Left ventricle myocardium inferior (tissue), 1 donor: Measurements from ENCODE around the gene SECTM1. TPM values are rescaled to one million over a fixed set of nuclear protein-coding genes. Genes with fewer than 3 reads are reported as not detected.

Experiments
- DNase-seq: peaks from one replicate; pipeline ENCODE4 v3.0.0-alpha.2; 2020
- H3K27ac ChIP-seq: fragments of 200-600 bp; replicated peaks from 2 replicates; pipeline ENCODE4 v1.8.0; 2021
- H3K27me3 ChIP-seq: fragments of 200-600 bp; 2 replicates; pipeline ENCODE4 v1.8.0; 2021; ENCODE audit warnings: low read depth
- H3K36me3 ChIP-seq: fragments of 200-600 bp; 2 replicates; pipeline ENCODE4 v1.8.0; 2021
- H3K4me1 ChIP-seq: fragments of 200-600 bp; 2 replicates; pipeline ENCODE4 v1.8.0; 2021
- H3K4me3 ChIP-seq: fragments of 200-600 bp; 2 replicates; pipeline ENCODE4 v1.8.0; 2021; ENCODE audit warnings: mild to moderate bottlenecking, moderate library complexity
- H3K9me3 ChIP-seq: fragments of 200-600 bp; replicated peaks from 2 replicates; pipeline ENCODE4 v1.8.0; 2021
- intact Hi-C: fragments of 100-400 bp; cut with micrococcal nuclease; formaldehyde crosslinking; loops from one replicate; pipeline ENCODE4 v1.11.0; 2022
- total RNA-seq: library from RNA; stranded (reverse); fragmentation: NEBNext Ultra II Directional; extraction: Animal tissue kit (Norgen Biotek cat#: 25700); gene quantifications from one replicate; pipeline ENCODE4 v1.2.1, GENCODE V29; 2021
- TF ChIP-seq, protein P1 (sequence below): fragments of 200-600 bp; IDR thresholded peaks from 2 replicates; pipeline ENCODE4 v1.8.0; 2021; ENCODE audit warnings: antibody characterized with exemption, mild to moderate bottlenecking, borderline replicate concordance
- donor health status: DM: no; HTN: yes; CAD: no; lungs with severe emphysema.

The SECTM1 gene
- total RNA-seq, 1 donor from 2014 or later, result 3.9 TPM

DNA sequence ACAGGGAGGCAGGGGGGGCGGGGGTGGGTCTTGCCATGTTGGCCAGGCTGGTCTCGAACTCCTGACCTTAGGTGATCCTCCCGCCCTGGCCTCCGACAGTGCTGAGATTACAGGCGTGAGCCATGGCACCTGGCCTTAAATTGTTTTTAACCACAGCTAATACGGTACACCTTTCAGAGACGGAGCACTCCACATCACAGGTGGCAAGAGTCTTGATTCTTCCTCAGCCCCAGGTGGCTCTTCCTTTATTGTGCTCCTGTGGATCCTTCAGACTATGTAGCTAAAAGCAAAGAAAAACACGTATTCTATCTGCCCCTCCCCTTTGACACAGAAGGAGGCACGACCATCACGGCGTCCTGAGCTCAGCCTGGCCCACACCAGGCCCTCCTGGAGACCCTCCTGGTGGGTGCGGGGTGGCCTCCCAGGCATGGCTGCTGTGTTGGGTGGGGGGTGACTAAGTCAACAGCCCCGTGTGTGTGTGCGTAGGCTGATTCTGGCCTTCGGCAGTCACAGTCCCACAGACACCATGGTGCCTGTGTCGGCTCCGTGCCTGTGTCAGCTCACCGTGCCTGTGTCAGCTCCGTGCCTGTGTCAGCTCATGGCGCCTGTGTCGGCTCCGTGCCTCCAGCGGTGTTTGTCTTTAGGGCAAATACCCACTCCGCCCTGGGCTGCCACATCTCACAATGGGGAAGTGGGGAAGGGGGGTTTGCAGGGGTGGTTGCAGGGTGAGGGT, 10.8 kb upstream of the SECTM1 start:
- H3K36me3 ChIP-seq, result no peaks in the 10 kb centered on the region
- H3K27ac ChIP-seq, result no peak overlapping the region
- H3K9me3 ChIP-seq, result no peaks in the 10 kb centered on the region
- no peak overlapping the region for H3K4me3 ChIP-seq
- peaks cover 7% of the 10 kb centered on the region for H3K4me1 ChIP-seq
- TF ChIP-seq, protein P1, sequence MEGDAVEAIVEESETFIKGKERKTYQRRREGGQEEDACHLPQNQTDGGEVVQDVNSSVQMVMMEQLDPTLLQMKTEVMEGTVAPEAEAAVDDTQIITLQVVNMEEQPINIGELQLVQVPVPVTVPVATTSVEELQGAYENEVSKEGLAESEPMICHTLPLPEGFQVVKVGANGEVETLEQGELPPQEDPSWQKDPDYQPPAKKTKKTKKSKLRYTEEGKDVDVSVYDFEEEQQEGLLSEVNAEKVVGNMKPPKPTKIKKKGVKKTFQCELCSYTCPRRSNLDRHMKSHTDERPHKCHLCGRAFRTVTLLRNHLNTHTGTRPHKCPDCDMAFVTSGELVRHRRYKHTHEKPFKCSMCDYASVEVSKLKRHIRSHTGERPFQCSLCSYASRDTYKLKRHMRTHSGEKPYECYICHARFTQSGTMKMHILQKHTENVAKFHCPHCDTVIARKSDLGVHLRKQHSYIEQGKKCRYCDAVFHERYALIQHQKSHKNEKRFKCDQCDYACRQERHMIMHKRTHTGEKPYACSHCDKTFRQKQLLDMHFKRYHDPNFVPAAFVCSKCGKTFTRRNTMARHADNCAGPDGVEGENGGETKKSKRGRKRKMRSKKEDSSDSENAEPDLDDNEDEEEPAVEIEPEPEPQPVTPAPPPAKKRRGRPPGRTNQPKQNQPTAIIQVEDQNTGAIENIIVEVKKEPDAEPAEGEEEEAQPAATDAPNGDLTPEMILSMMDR, result no peak
- H3K27me3 ChIP-seq, result peaks cover 15% of the 10 kb centered on the region
- no peak for DNase-seq
- intact Hi-C loops, result no loop called here

DNA sequence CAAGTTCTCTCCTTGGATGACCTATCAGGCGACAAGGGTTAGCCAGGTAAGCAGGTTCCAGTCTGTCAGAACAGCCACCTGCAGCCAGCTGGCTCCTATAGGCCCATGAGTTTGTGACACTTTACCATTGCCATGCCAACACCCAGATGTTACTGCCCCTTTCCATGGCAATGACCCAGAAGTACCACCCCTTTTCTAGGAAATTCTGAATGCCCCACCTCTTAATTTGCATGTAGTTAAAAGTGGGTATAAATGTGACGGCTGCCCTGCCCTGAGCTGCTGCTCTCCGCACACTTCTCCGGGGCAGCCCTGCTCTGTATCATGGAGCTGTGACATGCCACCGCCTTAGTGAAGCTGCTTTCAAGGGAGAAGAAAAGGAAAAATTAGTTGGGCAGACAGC, 10.0 kb upstream of the SECTM1 start:
- Histone ChIP-seq H3K4me1 (peaks cover 12% of the 10 kb centered on the region), H3K4me3 (no peak overlapping the region), H3K27ac (no peak overlapping the region), H3K36me3 (no peaks in the 10 kb centered on the region), H3K9me3 (no peaks in the 10 kb centered on the region), H3K27me3 (peaks cover 15% of the 10 kb centered on the region)
- TF ChIP-seq, protein P1, result no peak
- no peak for DNase-seq
- intact Hi-C loops, result no loop called here

DNA sequence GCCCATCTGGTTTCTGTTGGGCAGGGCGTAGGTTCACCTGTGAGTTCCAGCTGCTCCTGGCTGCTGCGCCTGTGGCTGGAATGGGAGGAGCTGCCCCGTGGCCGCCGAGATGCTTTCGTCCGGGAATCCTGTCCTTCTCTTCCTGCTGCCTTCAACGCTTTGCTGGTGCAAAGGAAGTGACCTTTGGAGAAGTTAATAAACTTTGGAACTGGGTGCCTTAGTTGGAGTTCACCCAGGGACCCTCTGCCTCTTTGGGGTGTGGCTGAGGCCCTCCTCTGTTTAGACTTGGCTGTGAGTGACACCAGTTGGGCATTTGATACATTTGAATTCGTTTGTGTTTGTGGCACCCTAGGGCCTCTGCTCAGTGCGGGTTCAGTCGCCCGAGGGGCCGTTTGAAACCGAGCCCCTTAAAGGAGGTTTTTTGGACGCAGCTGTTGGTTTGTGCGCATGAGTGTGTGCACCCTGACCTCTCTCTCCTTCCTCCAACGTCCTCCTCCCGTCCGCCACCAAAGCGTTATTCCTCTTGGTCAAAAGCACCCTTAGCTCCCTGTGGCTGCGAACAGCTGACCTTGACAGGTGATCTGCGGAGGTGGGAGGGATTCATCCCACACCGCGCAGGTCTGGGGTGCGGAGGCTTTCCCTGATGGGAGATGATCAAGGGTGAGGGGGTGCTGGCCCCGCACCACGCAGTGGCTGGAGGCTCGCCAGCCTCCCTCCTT, 9.0 kb upstream of the SECTM1 start:
- Histone ChIP-seq H3K4me1 (peaks cover 13% of the 10 kb centered on the region), H3K9me3 (no peaks in the 10 kb centered on the region), H3K36me3 (no peaks in the 10 kb centered on the region), H3K4me3 (no peak overlapping the region), H3K27me3 (peaks cover 15% of the 10 kb centered on the region), H3K27ac (no peak overlapping the region)
- intact Hi-C loops, result no loop called here
- TF ChIP-seq, protein P1, result no peak
- no peak for DNase-seq

DNA sequence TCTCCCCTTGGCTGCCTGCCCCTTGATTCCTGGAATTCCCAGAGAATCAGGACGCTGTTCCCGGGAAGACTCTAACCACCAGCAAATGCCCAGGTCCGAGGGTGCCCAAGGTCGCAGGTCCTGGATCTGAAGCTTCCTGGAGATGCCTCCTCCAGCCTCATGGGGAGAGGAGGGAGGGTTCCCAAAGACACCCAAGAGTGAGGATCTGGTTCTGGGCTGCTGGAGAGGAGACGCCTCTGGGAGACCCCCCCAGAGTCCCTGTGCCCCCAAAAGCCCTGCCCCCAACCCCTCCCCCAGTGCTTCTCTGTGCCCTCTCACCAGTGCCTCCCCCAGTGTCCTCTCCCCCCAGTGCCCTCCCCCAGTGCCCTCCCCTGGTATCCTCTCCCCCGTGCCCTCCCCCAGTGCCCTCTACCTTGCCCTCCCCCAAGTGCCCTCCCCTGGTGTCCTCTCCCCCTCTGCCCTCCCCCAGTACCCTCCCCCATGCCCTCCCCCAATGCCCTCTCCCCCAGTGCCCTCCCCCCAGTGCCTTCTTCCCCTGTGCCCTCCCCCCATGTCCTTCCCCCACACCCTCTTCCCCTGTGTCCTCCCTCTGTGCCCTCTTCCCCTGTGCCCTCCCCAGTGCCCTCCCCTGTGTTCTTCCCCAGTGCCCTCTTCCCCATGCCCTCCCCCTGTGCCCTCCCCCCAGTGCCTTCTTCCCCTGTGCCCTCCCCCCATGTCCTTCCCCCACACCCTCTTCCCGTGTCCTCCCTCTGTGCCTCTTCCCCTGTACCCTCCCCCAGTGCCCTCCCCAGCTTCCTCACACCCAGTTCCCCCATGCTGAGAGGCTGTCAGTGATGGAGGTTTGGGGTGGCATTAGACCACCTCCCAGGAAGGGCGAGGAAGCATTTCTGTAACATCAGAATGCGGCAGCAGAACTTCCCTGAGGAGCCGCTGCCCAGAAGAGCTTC, 6.3 kb upstream of the SECTM1 start:
- TF ChIP-seq, protein P1, result no peak
- H3K4me3 ChIP-seq, result peak overlapping the region; percentile 57
- no peaks in the 10 kb centered on the region for H3K36me3 ChIP-seq
- intact Hi-C loops, result no loop called here
- H3K4me1 ChIP-seq, result peaks cover 26% of the 10 kb centered on the region
- H3K27ac ChIP-seq, result no peak overlapping the region
- H3K27me3 ChIP-seq, result peaks cover 12% of the 10 kb centered on the region
- no peaks in the 10 kb centered on the region for H3K9me3 ChIP-seq
- DNase-seq, result no peak
